OCI-LY3 (cell line): ENCODE results near the gene ARSK.

Source experiments
- H2AFZ ChIP-seq: fragments of 200-600, 300-600 bp; shearing (Covaris generic); 2 replicates; pipeline ENCODE4 v1.6.0; 2014; ENCODE audit warnings: antibody characterized with exemption, low read depth, low read length
- H3K27ac ChIP-seq: fragments of 200-600, 300-600 bp; sonication (generic); 2 replicates; pipeline ENCODE4 v1.5.1; 2014; ENCODE audit warnings: mild to moderate bottlenecking, low read length, moderate library complexity, mixed read lengths
- H3K27me3 ChIP-seq: fragments of 200-600, 300-600 bp; sonication (generic); 2 replicates; pipeline ENCODE4 v1.6.1; 2014; ENCODE audit warnings: low read depth, low read length, mixed read lengths
- H3K36me3 ChIP-seq: fragments of 200-600, 300-600 bp; sonication (generic); replicated peaks from 2 replicates; pipeline ENCODE3; 2014; ENCODE audit warnings: low read depth, low read length, mixed read lengths
- H3K4me1 ChIP-seq: fragments of 300-600, 200-600 bp; sonication (generic); 2 replicates; pipeline ENCODE4 v1.6.1; 2014; ENCODE audit warnings: low read length, mixed read lengths
- H3K4me2 ChIP-seq: fragments of 200-600, 300-600 bp; sonication (generic); 2 replicates; pipeline ENCODE4 v1.6.1; 2014; ENCODE audit warnings: low read length, mixed read lengths
- H3K4me3 ChIP-seq: fragments of 300-600, 200-600 bp; sonication (generic); 2 replicates; pipeline ENCODE4 v1.5.1; 2014; ENCODE audit warnings: antibody characterized with exemption, mild to moderate bottlenecking, low read length, moderate library complexity
- H3K79me2 ChIP-seq: fragments of 300-600, 200-600 bp; shearing (Covaris generic); 2 replicates; pipeline ENCODE4 v1.6.1; 2014; ENCODE audit warnings: mild to moderate bottlenecking, low read length, mixed read lengths
- H3K9ac ChIP-seq: fragments of 300-600, 200-600 bp; shearing (Covaris generic); 2 replicates; pipeline ENCODE4 v1.6.0; 2014; ENCODE audit warnings: mild to moderate bottlenecking, low read length, moderate library complexity
- H3K9me3 ChIP-seq: fragments of 200-600, 300-600 bp; shearing (Covaris generic); 2 replicates; pipeline ENCODE4 v1.6.1; 2014; ENCODE audit warnings: low read length, mixed read lengths; ENCODE audit not compliant: insufficient read depth
- H4K20me1 ChIP-seq: fragments of 200-600, 300-600 bp; sonication (generic); 2 replicates; pipeline ENCODE4 v1.6.1; 2016; ENCODE audit warnings: low read length, mixed read lengths; ENCODE audit not compliant: insufficient read depth
- CTCF ChIP-seq: fragments of 200-600, 300-600 bp; sonication (generic); IDR thresholded peaks from 2 replicates; pipeline ENCODE4 v1.5.1; 2014; ENCODE audit warnings: antibody characterized with exemption, low read length, low read depth
- EZH2phosphoT487 ChIP-seq: fragments of 200-600 bp; shearing (Covaris generic); IDR thresholded peaks from 2 replicates; pipeline ENCODE4 v1.6.1; 2018; ENCODE audit warnings: antibody characterized with exemption, mixed run types, low read depth

ARSK gene

GRCh38 chr5:95633671-95634070 lies 78.8 kb downstream of the ARSK start:
- no peak overlapping the region for H3K4me3 ChIP-seq
- H3K27ac ChIP-seq = no peak overlapping the region

GRCh38 chr5:95634081-95634480 lies 79.2 kb downstream of the ARSK start:
- H3K27ac ChIP-seq = no peak overlapping the region
- no peaks in the 10 kb centered on the region for H3K79me2 ChIP-seq
- H3K27me3 ChIP-seq = no peaks in the 10 kb centered on the region
- H3K4me1 ChIP-seq = peaks cover 7% of the 10 kb centered on the region
- H3K36me3 ChIP-seq = no peaks in the 10 kb centered on the region
- no peak overlapping the region for H3K4me3 ChIP-seq
- no peak overlapping the region for H2AFZ ChIP-seq
- no peak overlapping the region for H3K4me2 ChIP-seq
- no peaks in the 10 kb centered on the region for H4K20me1 ChIP-seq
- H3K9me3 ChIP-seq = no peaks in the 10 kb centered on the region
- H3K9ac ChIP-seq = no peak overlapping the region
- TF ChIP-seq CTCF (no peak), EZH2phosphoT487 (no peak)

More at GRCh38 chr5:95633671-95634070, 78.8 kb downstream of the ARSK start:
- H3K4me2 ChIP-seq = no peak overlapping the region
- H3K9me3 ChIP-seq = no peaks in the 10 kb centered on the region
- H3K79me2 ChIP-seq = no peaks in the 10 kb centered on the region
- TF ChIP-seq CTCF = no peak
- no peak for TF ChIP-seq EZH2phosphoT487
- H2AFZ ChIP-seq = no peak overlapping the region
- no peak overlapping the region for H3K9ac ChIP-seq
- H4K20me1 ChIP-seq = no peaks in the 10 kb centered on the region
- H3K36me3 ChIP-seq = no peaks in the 10 kb centered on the region
- H3K27me3 ChIP-seq = no peaks in the 10 kb centered on the region
- peaks cover 7% of the 10 kb centered on the region for H3K4me1 ChIP-seq

GRCh38 chr5:95638632-95639031 lies 83.7 kb downstream of the ARSK start:
- Histone ChIP-seq H2AFZ (no peak overlapping the region), H3K4me2 (no peak overlapping the region)
- TF ChIP-seq EZH2phosphoT487 (no peak), CTCF (no peak)

GRCh38 chr5:95641741-95642220 lies 86.9 kb downstream of the ARSK start:
- no peak overlapping the region for H3K4me2 ChIP-seq

More at GRCh38 chr5:95638632-95639031, 83.7 kb downstream of the ARSK start:
- Histone ChIP-seq H3K27me3 (no peaks in the 10 kb centered on the region), H3K79me2 (no peaks in the 10 kb centered on the region), H3K9ac (no peak overlapping the region), H3K36me3 (no peaks in the 10 kb centered on the region), H3K4me1 (no peaks in the 10 kb centered on the region), H3K27ac (no peak overlapping the region), H3K4me3 (no peak overlapping the region), H4K20me1 (no peaks in the 10 kb centered on the region), H3K9me3 (no peaks in the 10 kb centered on the region)

More at GRCh38 chr5:95641741-95642220, 86.9 kb downstream of the ARSK start:
- Histone ChIP-seq H3K4me3 (no peak overlapping the region), H3K4me1 (peaks cover 12% of the 10 kb centered on the region), H3K27ac (no peak overlapping the region), H3K9ac (no peak overlapping the region), H3K36me3 (no peaks in the 10 kb centered on the region), H3K9me3 (no peaks in the 10 kb centered on the region), H3K27me3 (no peaks in the 10 kb centered on the region), H3K79me2 (no peaks in the 10 kb centered on the region), H2AFZ (no peak overlapping the region), H4K20me1 (no peaks in the 10 kb centered on the region)
- TF ChIP-seq EZH2phosphoT487 (no peak), CTCF (no peak)
